WTC11 (cell line): ENCODE results near the gene NELFA.

ENCODE experiments used
- TF ChIP-seq, protein P1 (sequence below): fragments of 250-450 bp; sonication (Bioruptor Pico); IDR thresholded peaks from 2 replicates; pipeline ENCODE4 v1.9.0; 2021; ENCODE audit warnings: moderate library complexity, mild to moderate bottlenecking, inconsistent platforms, borderline replicate concordance
- TF ChIP-seq, protein P2 (sequence below): fragments of 200-600 bp; IDR thresholded peaks from 2 replicates; pipeline ENCODE4 v1.8.0; 2022; ENCODE audit warnings: antibody characterized with exemption

DNA sequence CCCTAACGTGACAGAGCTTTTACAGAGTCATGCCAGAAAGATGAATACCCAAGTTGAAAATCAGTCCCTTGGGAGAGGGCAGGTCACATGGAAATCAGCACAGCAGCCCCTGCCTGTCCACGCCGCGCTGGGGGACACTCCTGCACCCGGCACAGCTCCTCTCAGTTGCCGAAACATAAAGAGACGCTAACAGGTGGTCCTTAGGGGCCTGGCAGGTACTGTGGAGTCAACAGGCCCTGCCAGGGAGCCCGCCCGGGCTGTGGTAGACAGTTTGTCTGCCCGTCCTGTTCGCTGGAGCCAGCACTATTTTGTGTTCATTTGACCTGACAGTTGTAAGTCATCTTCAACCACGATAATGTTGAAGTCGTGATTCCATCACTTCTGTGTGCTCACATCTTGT lies 30.5 kb downstream of the NELFA start:
- TF ChIP-seq, protein P1, sequence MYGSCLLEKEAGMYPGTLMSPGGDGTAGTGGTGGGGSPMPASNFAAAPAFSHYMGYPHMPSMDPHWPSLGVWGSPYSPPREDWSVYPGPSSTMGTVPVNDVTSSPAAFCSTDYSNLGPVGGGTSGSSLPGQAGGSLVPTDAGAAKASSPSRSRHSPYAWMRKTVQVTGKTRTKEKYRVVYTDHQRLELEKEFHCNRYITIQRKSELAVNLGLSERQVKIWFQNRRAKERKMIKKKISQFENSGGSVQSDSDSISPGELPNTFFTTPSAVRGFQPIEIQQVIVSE (CRISPR knock-in tag): no peak
- TF ChIP-seq, protein P2, sequence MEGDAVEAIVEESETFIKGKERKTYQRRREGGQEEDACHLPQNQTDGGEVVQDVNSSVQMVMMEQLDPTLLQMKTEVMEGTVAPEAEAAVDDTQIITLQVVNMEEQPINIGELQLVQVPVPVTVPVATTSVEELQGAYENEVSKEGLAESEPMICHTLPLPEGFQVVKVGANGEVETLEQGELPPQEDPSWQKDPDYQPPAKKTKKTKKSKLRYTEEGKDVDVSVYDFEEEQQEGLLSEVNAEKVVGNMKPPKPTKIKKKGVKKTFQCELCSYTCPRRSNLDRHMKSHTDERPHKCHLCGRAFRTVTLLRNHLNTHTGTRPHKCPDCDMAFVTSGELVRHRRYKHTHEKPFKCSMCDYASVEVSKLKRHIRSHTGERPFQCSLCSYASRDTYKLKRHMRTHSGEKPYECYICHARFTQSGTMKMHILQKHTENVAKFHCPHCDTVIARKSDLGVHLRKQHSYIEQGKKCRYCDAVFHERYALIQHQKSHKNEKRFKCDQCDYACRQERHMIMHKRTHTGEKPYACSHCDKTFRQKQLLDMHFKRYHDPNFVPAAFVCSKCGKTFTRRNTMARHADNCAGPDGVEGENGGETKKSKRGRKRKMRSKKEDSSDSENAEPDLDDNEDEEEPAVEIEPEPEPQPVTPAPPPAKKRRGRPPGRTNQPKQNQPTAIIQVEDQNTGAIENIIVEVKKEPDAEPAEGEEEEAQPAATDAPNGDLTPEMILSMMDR: no peak
